HG03558 (cell line): Measurements from ENCODE around the gene C1orf52.

Source experiments
- ATAC-seq: cut with Tn5 transposase; IDR thresholded peaks from one replicate; pipeline ENCODE4 v1.9.1; 2021; ENCODE audit warnings: moderate number of reproducible peaks; ENCODE audit not compliant: unreplicated experiment; ENCODE audit errors: extremely low read depth

The C1orf52 gene

DNA sequence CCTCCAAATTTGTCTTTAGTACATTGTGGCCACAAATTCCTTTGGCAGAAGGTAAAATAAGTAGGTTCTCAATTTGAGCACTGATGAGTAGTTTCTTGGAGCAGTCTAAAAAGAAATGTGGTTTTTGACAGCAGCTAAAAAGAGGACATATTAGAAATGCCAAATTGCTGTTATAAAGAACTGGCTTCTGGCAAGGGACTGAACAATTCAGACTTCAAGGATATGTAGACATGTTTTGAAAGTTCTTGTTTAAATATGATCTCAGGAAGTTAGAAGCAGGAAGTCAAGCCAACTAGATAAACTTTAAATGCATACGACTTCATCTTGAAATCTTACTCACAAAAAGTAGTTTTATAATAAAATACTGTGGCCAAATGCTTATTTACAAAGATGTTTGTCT is 18.8 kb downstream of the C1orf52 start:
- no peak for ATAC-seq

GRCh38 chr1:85240174-85240601 is 19.3 kb downstream of the C1orf52 start:
- no peak for ATAC-seq

DNA sequence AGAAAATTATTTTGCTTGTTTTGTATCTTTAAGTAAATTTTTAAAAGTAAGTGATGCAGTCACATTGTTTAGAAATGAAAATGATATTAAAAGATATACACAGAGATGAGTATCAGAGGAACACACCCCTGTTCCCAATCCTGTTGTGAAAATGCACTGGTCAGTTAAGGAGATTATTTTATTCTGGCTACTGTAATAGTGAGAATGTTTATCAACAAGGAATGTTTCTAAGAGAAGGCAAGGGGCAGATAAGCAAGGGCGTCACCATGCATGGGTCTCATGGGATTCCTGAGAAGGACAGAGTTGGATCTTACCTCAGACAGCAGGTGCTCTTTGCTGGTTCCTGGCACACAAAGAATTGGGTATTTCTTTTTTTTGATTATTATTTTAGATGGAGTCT is 21.8 kb downstream of the C1orf52 start:
- ATAC-seq = no peak

GRCh38 chr1:85230305-85230977 is 29.0 kb downstream of the C1orf52 start:
- ATAC-seq = no peak

- no peak for ATAC-seq
These were observed 29.8 kb downstream of the C1orf52 start for GRCh38 chr1:85229574-85230097.

- ATAC-seq = no peak
These were observed 30.5 kb downstream of the C1orf52 start for GRCh38 chr1:85228972-85229371.

- no peak for ATAC-seq
These were observed 33.7 kb downstream of the C1orf52 start for GRCh38 chr1:85225624-85226380.

DNA sequence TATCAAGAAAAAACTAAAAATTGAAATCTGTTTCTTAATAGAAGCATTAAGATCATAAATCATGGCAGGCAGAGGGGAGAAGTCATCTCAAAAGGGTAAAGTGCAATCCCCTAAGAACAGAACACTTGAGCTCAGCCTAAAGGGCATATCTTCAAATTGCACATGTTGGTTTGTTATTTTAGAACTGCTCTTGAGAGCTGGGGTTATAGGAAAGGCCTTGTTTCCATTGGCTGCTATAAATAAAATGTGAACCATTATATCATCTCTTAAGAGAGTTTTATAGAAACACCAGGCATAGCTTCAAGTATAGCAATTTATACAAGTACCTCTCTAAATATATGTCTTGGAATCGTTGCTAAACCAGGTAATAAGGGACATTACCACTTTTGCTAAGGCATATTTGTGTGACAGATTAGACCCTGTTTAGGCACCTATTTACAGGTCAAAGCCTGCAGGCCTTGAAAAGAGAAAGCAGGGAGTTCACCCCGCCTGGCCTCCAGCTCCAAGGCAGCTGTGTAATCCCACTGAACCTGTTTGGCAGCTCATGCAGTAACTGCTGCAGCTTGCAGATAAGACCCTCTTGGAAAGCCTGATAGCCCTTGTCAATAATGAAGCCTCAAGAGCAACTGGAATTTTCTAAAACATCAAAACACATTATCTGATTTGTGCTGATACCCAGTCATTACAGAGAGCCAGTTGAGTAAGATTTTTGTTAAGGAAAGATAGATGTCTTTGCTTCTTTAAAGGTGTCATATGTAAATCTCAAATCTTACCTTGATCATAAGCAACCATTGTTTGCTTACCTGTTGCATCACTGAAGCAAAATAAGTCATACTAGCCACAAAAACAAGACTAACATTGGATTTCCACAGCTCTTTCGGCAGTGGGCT is 34.5 kb downstream of the C1orf52 start:
- ATAC-seq = no peak

DNA sequence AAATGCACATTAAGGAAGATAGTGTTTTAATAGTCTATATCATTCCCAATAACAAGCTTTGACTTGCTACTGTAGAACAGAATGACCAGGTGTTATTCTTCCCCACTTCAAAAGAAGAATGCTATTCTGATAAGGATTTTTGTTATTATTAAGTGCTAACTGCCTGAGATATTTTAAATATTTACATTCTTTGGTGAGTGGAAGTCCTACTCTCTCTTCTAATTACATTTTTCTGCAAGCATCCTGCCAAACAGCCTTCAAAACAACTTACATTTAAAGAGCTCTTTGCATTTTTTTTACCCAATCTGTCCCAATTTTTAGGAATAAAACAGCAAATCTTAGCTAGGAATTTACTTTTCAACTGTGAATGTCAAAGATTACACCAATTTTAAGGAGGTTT is 35.2 kb downstream of the C1orf52 start:
- ATAC-seq = no peak

DNA sequence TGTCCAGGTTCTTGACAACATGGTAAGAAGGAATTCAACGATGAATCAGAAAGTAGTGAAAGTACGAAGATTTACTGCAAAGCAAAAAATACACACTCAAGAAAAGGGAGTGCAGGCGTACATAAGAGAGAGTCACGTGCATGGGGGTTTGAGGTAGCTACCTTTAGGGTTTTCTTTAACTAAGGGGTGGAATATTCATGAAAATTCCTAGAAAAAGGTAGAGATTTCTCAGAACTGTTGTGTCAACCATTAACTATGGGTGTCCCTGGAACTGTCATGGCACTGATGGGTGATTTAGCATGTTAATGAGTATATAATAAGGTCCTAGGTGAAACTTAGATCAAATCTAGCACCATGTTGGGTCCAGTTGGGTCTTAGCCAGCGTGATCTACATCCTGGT is 36.1 kb downstream of the C1orf52 start:
- no peak for ATAC-seq

DNA sequence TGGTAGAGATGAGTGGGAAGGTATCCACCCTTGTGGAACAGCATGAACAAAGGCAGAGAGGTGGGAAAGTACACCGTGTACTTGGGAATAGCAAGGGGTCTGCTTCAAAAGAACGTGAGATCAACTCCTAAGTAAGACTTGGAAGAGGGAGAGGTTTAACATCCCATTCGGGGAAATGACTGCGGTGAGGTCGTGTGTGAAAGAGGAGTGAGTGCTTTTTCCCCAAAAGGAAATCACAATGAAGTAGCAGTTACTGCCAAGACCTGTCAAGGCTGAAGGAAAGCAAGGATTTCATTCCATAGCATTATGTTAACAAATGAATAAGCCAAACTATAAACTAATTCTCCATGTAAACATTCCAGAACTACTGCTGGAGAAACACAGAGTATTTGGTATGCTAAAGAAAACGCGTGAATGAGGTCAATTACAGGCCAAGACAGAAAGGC is 38.7 kb downstream of the C1orf52 start:
- ATAC-seq = no peak

- no peak for ATAC-seq
These were observed 39.4 kb downstream of the C1orf52 start for GRCh38 chr1:85219853-85220610.

DNA sequence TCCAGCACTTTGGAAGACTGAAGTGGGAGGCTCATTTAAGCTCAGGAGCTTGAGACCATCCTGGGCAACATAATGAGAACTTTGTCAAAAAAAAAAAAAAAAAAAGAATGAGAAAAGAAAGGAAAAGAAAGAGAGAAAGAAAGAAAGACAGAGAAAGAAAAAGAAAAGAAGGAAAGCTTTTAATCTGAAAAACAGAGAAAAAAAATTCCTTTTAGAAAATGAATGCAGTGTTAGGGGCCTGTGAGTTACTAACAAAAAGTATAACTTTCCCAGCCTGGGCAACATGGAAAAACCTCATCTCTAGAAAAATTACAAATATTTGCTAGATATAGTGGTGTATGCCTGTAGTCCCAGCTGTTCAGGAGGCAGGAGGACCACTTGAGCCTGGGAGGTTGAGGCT is 42.8 kb downstream of the C1orf52 start:
- no peak for ATAC-seq

DNA sequence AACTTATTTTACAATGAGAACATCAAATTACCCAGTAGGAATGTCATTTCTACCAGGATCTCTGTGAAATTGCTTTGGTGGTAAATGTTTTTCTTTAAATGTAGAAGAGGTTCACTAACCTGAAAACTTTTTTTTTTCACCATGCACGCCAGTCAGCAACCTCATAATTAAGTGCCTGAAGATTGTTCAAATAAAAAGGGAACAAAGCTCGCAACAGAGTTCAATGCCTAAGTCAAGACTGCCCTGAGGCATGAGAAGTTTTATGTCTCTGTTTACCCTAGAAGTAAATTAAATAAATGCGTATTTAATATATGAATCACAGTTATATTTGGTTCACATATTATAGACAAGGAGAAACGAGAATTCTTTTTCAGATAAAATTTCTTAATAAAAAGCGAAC is 44.8 kb downstream of the C1orf52 start:
- no peak for ATAC-seq

GRCh38 chr1:85208488-85208887 is 51.0 kb downstream of the C1orf52 start:
- ATAC-seq = no peak

GRCh38 chr1:85203573-85204171 is 55.8 kb downstream of the C1orf52 start:
- ATAC-seq = no peak

GRCh38 chr1:85202864-85203255 is 56.6 kb downstream of the C1orf52 start:
- no peak for ATAC-seq

GRCh38 chr1:85202092-85202863 is 57.2 kb downstream of the C1orf52 start:
- ATAC-seq = no peak
